DOHH2 (cell line): ENCODE measurements around the gene ADAMTS2.

ENCODE experiments used
- H3F3A ChIP-seq: fragments of 200-600 bp; sonication (generic), shearing (Covaris generic); 2 replicates; pipeline ENCODE4 v1.6.0; 2016; ENCODE audit warnings: antibody characterized with exemption, mild to moderate bottlenecking; ENCODE audit not compliant: control insufficient read depth, insufficient read depth
- H3K27ac ChIP-seq: fragments of 200-600 bp; sonication (generic); 2 replicates; pipeline ENCODE4 v1.5.1; 2014; ENCODE audit warnings: low read depth, mild to moderate bottlenecking, low read length, moderate library complexity
- H3K27me3 ChIP-seq: fragments of 200-600 bp; sonication (generic); 2 replicates; pipeline ENCODE4 v1.6.1; 2014; ENCODE audit warnings: mild to moderate bottlenecking, low read length, mixed read lengths; ENCODE audit not compliant: control insufficient read depth
- H3K36me3 ChIP-seq: fragments of 200-600 bp; sonication (generic); 2 replicates; pipeline ENCODE4 v1.6.1; 2014; ENCODE audit warnings: mild to moderate bottlenecking, low read length, moderate library complexity, mixed read lengths; ENCODE audit not compliant: control insufficient read depth
- H3K4me1 ChIP-seq: fragments of 200-600 bp; sonication (generic); 2 replicates; pipeline ENCODE4 v1.6.1; 2014; ENCODE audit warnings: mild to moderate bottlenecking, low read length, mixed read lengths; ENCODE audit not compliant: control insufficient read depth
- H3K4me2 ChIP-seq: fragments of 200-600 bp; sonication (generic); 2 replicates; pipeline ENCODE4 v1.6.0; 2014; ENCODE audit warnings: mild to moderate bottlenecking, low read length, moderate library complexity
- H3K4me3 ChIP-seq: fragments of 200-600 bp; sonication (generic); 2 replicates; pipeline ENCODE4 v1.5.1; 2014; ENCODE audit warnings: mild to moderate bottlenecking, low read length, mixed read lengths
- H3K79me2 ChIP-seq: fragments of 200-600 bp; sonication (generic); 2 replicates; pipeline ENCODE4 v1.6.1; 2014; ENCODE audit warnings: mild to moderate bottlenecking, low read length, mixed read lengths; ENCODE audit not compliant: control insufficient read depth
- H3K9me2 ChIP-seq: fragments of 200-600 bp; sonication (generic); replicated peaks from 2 replicates; pipeline ENCODE4 v1.6.1; 2014; ENCODE audit warnings: mild to moderate bottlenecking, low read length, mixed read lengths; ENCODE audit not compliant: control insufficient read depth
- H3K9me3 ChIP-seq: fragments of 200-600 bp; sonication (generic); 2 replicates; pipeline ENCODE4 v1.6.1; 2014; ENCODE audit warnings: antibody characterized with exemption, low read length, mixed read lengths; ENCODE audit not compliant: control insufficient read depth, insufficient read depth
- H4K20me1 ChIP-seq: fragments of 200-600 bp; sonication (generic); 2 replicates; pipeline ENCODE4 v1.6.0; 2014; ENCODE audit warnings: low read depth, mild to moderate bottlenecking, antibody characterized with exemption, low read length, moderate library complexity; ENCODE audit not compliant: control insufficient read depth, insufficient read depth
- CTCF ChIP-seq: fragments of 200-600 bp; sonication (generic); IDR thresholded peaks from one replicate; pipeline ENCODE4 v1.5.1; 2014; ENCODE audit warnings: antibody characterized with exemption, mild to moderate bottlenecking, low read depth, low read length; ENCODE audit not compliant: poor library complexity, severe bottlenecking
- EZH2phosphoT487 ChIP-seq: fragments of 200-600 bp; sonication (generic); IDR thresholded peaks from 2 replicates; pipeline ENCODE4 v1.6.1; 2017; ENCODE audit warnings: borderline replicate concordance, mild to moderate bottlenecking, antibody characterized with exemption, low read length, moderate library complexity, mixed read lengths

Gene ADAMTS2

GRCh38 chr5:179317411-179318220 lies 27.6 kb downstream of the ADAMTS2 start:
- H3K4me2 ChIP-seq, result no peak overlapping the region
- no peaks in the 10 kb centered on the region for H3K27me3 ChIP-seq
- H3K4me1 ChIP-seq, result no peaks in the 10 kb centered on the region
- no peaks in the 10 kb centered on the region for H3K79me2 ChIP-seq
- no peaks in the 10 kb centered on the region for H3K9me3 ChIP-seq
- H4K20me1 ChIP-seq, result no peaks in the 10 kb centered on the region
- no peak overlapping the region for H3K4me3 ChIP-seq
- no peak for TF ChIP-seq CTCF
- TF ChIP-seq EZH2phosphoT487, result no peak
- no peak overlapping the region for H3K27ac ChIP-seq
- no peaks in the 10 kb centered on the region for H3K36me3 ChIP-seq
- H3K9me2 ChIP-seq, result no peaks in the 10 kb centered on the region
- no peaks in the 10 kb centered on the region for H3F3A ChIP-seq

GRCh38 chr5:179316982-179317381 lies 28.3 kb downstream of the ADAMTS2 start:
- Histone ChIP-seq H3K36me3 (no peaks in the 10 kb centered on the region), H3K4me1 (no peaks in the 10 kb centered on the region), H3K4me3 (no peak overlapping the region), H3K27ac (no peak overlapping the region), H3K9me3 (no peaks in the 10 kb centered on the region), H4K20me1 (no peaks in the 10 kb centered on the region), H3K79me2 (no peaks in the 10 kb centered on the region), H3K9me2 (no peaks in the 10 kb centered on the region), H3F3A (no peaks in the 10 kb centered on the region), H3K27me3 (no peaks in the 10 kb centered on the region), H3K4me2 (no peak overlapping the region)
- TF ChIP-seq EZH2phosphoT487 (no peak), CTCF (no peak)

GRCh38 chr5:179316111-179316551 lies 29.1 kb downstream of the ADAMTS2 start:
- Histone ChIP-seq H3K4me1 (no peaks in the 10 kb centered on the region), H3K4me2 (no peak overlapping the region), H3K27ac (no peak overlapping the region), H3F3A (no peaks in the 10 kb centered on the region), H3K9me3 (no peaks in the 10 kb centered on the region), H3K79me2 (no peaks in the 10 kb centered on the region), H3K36me3 (no peaks in the 10 kb centered on the region), H3K27me3 (no peaks in the 10 kb centered on the region), H3K4me3 (no peak overlapping the region), H4K20me1 (no peaks in the 10 kb centered on the region), H3K9me2 (no peaks in the 10 kb centered on the region)
- TF ChIP-seq EZH2phosphoT487 (no peak), CTCF (no peak)
